ENCODE data around the gene CYP4A22. TPM values are rescaled to one million over a fixed set of nuclear protein-coding genes. Genes with fewer than 3 reads are reported as not detected.
"Not testable (repeated sequence)": the region's sequence is repeated elsewhere in the genome, so short reads cannot be mapped to it uniquely, and the experiment has no call there.

Gene CYP4A22
- total RNA-seq, 1 experiment from 2014 or later, result not detected

- intact Hi-C loops (cut with micrococcal nuclease; ENCODE audit: unreplicated experiment); ATAC-seq: not testable (repeated sequence)
Observed at GRCh38 chr1:47109482-47109881, 27.8 kb upstream of the CYP4A22 start.

GRCh38 chr1:47113178-47113577 lies 24.1 kb upstream of the CYP4A22 start:
- in situ Hi-C loops (cut with HindIII; ENCODE audit: low pct_unique_long_range_greater_than_20kb, low sequenced_read_pairs) (no loop called here), intact Hi-C loops (cut with micrococcal nuclease; ENCODE audit: unreplicated experiment) (no loop called here)
- ATAC-seq (no peak), DNase-seq (ENCODE audit: low read depth, low spot score) (no peak)
- no TSS peak for BruUV-seq (replicated peaks)
- Histone ChIP-seq H3K4me3 (ENCODE audit: low read depth in 2 of 2, low read length in 2 of 2) (no peak overlapping the region), H3K9me3 (ENCODE audit: control insufficient read depth, insufficient read depth, low read depth, low read length) (no peaks in the 10 kb centered on the region), H3K27me3 (ENCODE audit: control insufficient read depth, insufficient read depth, low read length) (no peaks in the 10 kb centered on the region), H3K36me3 (ENCODE audit: control insufficient read depth, insufficient read depth, low read length) (no peaks in the 10 kb centered on the region), H3K27ac (ENCODE audit: low read length) (no peak overlapping the region), H3K4me1 (ENCODE audit: control insufficient read depth, insufficient read depth, low read length) (no peaks in the 10 kb centered on the region)
- POLR2A ChIA-PET, result no interaction called here
- CTCF ChIA-PET, result no interaction called here
- TF ChIP-seq REST (IDR thresholded peaks at IDR 0.05; ENCODE audit: insufficient read depth in 1 of 2, low read depth in 2 of 2, low read length in 1 of 2) (no peak), SIN3A (IDR thresholded peaks at IDR 0.05; ENCODE audit: borderline replicate concordance, insufficient read depth, low read depth, low read length) (no peak), TCF7L2 (IDR thresholded peaks at IDR 0.05; ENCODE audit: low read depth, low read length) (no peak), POLR2AphosphoS5 (IDR thresholded peaks at IDR 0.05; ENCODE audit: low read depth, low read length) (no peak)
- TF ChIP-seq, protein P1, sequence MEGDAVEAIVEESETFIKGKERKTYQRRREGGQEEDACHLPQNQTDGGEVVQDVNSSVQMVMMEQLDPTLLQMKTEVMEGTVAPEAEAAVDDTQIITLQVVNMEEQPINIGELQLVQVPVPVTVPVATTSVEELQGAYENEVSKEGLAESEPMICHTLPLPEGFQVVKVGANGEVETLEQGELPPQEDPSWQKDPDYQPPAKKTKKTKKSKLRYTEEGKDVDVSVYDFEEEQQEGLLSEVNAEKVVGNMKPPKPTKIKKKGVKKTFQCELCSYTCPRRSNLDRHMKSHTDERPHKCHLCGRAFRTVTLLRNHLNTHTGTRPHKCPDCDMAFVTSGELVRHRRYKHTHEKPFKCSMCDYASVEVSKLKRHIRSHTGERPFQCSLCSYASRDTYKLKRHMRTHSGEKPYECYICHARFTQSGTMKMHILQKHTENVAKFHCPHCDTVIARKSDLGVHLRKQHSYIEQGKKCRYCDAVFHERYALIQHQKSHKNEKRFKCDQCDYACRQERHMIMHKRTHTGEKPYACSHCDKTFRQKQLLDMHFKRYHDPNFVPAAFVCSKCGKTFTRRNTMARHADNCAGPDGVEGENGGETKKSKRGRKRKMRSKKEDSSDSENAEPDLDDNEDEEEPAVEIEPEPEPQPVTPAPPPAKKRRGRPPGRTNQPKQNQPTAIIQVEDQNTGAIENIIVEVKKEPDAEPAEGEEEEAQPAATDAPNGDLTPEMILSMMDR (IDR thresholded peaks at IDR 0.05), result no peak

More at GRCh38 chr1:47109482-47109881, 27.8 kb upstream of the CYP4A22 start:
- POLR2A ChIA-PET; H3K27ac ChIP-seq (ENCODE audit: low read length); H3K36me3 ChIP-seq (ENCODE audit: control insufficient read depth, insufficient read depth, low read length); H3K4me1 ChIP-seq (ENCODE audit: control insufficient read depth, insufficient read depth, low read length); H3K27me3 ChIP-seq (ENCODE audit: control insufficient read depth, insufficient read depth, low read length); H3K4me3 ChIP-seq (ENCODE audit: low read depth in 2 of 2, low read length in 2 of 2); BruUV-seq (replicated peaks); CTCF ChIA-PET; in situ Hi-C loops (cut with HindIII; ENCODE audit: low pct_unique_long_range_greater_than_20kb, low sequenced_read_pairs); DNase-seq (ENCODE audit: low read depth, low spot score); H3K9me3 ChIP-seq (ENCODE audit: control insufficient read depth, insufficient read depth, low read depth, low read length): not testable (repeated sequence)

DNA sequence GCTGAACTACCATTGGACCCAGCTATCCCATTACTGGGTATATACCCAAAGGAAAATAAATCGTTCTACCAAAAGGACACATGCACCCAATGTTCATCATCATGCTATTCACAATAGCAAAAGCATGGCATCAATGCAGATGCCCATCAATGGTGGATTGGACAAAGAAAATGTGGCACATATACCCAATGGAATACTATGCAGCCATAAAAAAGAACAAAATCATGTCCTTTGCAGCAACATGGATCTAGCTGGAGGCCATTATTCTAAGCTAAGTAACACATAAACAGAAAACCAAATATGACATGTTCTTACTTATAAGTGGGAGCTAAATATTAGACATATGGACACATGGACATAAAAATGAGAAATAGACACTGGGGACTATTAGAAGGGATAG lies 16.2 kb upstream of the CYP4A22 start:
- intact Hi-C loops (cut with micrococcal nuclease; ENCODE audit: unreplicated experiment); H3K4me1 ChIP-seq (ENCODE audit: control insufficient read depth, insufficient read depth, low read length); H3K27ac ChIP-seq (ENCODE audit: low read length); H3K4me3 ChIP-seq (ENCODE audit: low read depth in 2 of 2, low read length in 2 of 2); POLR2A ChIA-PET; DNase-seq (ENCODE audit: low read depth, low spot score); H3K36me3 ChIP-seq (ENCODE audit: control insufficient read depth, insufficient read depth, low read length); BruUV-seq (replicated peaks); in situ Hi-C loops (cut with HindIII; ENCODE audit: low pct_unique_long_range_greater_than_20kb, low sequenced_read_pairs); H3K9me3 ChIP-seq (ENCODE audit: control insufficient read depth, insufficient read depth, low read depth, low read length); ATAC-seq; H3K27me3 ChIP-seq (ENCODE audit: control insufficient read depth, insufficient read depth, low read length): not testable (repeated sequence)
- CTCF ChIA-PET, result interaction anchor here (0.7 kb wide), 1 partner anchor 165 kb away, joined by 3 read pairs; no protein-coding TSS in a partner anchor

DNA sequence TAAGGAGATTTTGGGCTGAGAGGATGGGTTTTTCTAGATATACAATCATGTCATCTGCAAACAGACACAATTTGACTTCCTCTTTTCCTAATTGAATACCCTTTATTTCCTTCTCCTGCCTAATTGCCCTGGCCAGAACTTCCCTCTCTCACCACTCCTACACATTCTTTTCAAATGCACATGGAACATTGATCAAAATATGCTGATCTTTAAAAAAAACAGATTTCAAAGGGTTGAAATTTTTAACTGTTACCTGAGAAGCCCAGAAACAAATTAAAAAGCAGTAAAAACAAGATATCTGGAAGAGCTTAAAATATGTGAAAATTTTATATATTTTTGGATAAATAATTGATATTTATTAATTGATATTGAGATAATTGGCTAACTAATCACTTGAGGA lies 12.4 kb upstream of the CYP4A22 start:
- H3K9me3 ChIP-seq (ENCODE audit: control insufficient read depth, insufficient read depth, low read depth, low read length); H3K4me3 ChIP-seq (ENCODE audit: low read depth in 2 of 2, low read length in 2 of 2); H3K27me3 ChIP-seq (ENCODE audit: control insufficient read depth, insufficient read depth, low read length); H3K4me1 ChIP-seq (ENCODE audit: control insufficient read depth, insufficient read depth, low read length); intact Hi-C loops (cut with micrococcal nuclease; ENCODE audit: unreplicated experiment); DNase-seq (ENCODE audit: low read depth, low spot score); H3K27ac ChIP-seq (ENCODE audit: low read length); POLR2A ChIA-PET; in situ Hi-C loops (cut with HindIII; ENCODE audit: low pct_unique_long_range_greater_than_20kb, low sequenced_read_pairs); H3K36me3 ChIP-seq (ENCODE audit: control insufficient read depth, insufficient read depth, low read length); CTCF ChIA-PET; ATAC-seq; BruUV-seq (replicated peaks): not testable (repeated sequence)

DNA sequence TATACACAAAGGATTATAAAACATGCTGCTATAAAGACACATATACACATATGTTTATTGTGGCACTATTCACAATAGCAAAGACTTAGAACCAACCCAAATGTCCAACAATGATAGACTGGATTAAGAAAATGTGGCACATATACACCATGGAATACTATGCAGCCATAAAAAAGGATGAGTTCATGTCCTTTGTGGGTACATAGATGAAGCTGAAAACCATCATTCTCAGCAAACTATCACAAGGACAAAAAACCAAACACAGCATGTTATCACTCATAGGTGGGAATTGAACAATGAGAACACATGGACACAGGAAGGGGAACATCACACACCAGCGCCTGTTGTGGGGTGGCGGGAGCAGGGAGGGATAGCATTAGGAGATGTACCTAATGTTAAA lies 10.2 kb upstream of the CYP4A22 start:
- POLR2A ChIA-PET; CTCF ChIA-PET; BruUV-seq (replicated peaks); ATAC-seq; H3K36me3 ChIP-seq (ENCODE audit: control insufficient read depth, insufficient read depth, low read length); H3K27me3 ChIP-seq (ENCODE audit: control insufficient read depth, insufficient read depth, low read length); H3K27ac ChIP-seq (ENCODE audit: low read length); H3K9me3 ChIP-seq (ENCODE audit: control insufficient read depth, insufficient read depth, low read depth, low read length); in situ Hi-C loops (cut with HindIII; ENCODE audit: low pct_unique_long_range_greater_than_20kb, low sequenced_read_pairs); H3K4me3 ChIP-seq (ENCODE audit: low read depth in 2 of 2, low read length in 2 of 2); DNase-seq (ENCODE audit: low read depth, low spot score); H3K4me1 ChIP-seq (ENCODE audit: control insufficient read depth, insufficient read depth, low read length); intact Hi-C loops (cut with micrococcal nuclease; ENCODE audit: unreplicated experiment): not testable (repeated sequence)

Measured in Panc1 (cell line).